Measurements from ENCODE around the gene RPS6KL1.
A peak's percentile ranks its signal among the peaks of the same experiment; 100 is the strongest.

Gene RPS6KL1

DNA sequence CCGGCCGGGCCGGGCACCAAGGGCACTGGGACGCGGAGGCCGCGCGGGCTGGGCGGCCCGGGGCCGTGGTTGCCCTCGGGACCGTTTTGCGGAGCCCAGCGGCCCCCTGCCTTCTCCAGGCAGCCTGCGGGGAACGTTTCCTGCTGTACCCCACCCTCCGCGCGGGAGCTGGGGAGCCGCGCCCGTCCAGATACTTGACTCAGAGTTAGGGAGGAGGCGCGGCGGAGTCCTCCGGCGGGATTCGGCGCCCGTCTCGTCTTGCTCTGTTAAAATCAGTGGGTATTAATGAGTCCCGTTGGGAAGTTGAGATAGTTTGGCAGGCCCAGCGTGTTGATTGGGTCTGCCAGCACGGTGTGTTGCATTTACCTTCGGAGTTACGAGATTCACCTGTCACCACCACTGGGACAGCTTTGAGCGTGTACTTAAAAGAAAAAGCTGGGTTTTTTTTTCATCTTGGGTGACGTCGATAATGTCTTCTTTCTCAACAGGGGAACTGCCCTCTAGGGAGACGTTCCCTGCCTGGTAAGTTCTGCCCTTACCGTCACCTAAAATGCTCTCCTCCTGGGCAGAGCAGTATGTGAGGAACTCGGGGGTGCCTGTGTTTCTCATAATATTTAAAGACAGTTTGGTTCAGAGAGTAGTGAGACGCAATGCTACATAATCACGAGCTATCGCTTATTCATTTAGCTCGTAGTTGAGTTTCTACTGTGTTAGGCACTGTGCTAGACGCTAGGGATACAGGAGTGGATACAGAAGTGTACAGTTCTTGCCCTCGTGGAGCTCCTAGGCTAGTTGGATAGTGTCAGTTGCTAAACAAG, 40.7 kb downstream of the RPS6KL1 start:
- DNase-seq: no peak

DNA sequence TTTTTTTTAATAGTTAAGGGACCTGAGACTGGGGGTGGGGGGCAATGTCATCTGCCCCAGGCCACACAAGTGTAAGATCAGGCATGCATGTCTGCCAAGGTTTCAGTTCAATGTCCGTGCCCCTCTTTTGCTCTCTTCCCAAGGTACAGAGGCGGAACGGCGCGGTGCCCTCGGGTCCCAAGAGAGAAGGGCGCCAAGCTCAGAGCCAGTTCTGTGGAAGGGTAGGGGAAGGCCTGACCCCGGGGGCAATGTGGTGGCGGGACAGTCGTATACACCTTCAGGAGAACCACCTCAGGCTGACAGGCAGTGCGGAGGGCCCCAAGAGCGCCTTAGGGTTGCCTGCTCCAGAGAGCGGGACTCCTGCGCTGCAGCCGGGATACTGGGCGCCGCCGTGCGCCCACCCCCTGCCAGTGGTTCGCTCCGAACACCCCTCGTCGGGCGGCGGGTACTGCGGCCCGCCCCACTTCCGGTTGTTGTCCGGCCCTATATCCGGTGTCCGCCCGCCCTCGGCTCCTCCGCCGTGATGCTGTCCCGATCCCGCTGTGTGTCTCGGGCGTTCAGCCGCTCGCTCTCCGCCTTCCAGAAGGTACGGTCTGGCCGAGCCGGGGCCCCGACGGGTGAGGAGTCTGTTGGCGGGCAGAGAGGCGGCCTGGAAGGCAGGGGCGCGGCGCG, 41.5 kb downstream of the RPS6KL1 start, which contains the start of gene DLST:
Gene DLST, plus strand, starts transcription at position 486 of the 672 bp plus-strand sequence. Its CDS starts 38 bp downstream, at position 524.
- DNase-seq: peak; percentile 92

DNA sequence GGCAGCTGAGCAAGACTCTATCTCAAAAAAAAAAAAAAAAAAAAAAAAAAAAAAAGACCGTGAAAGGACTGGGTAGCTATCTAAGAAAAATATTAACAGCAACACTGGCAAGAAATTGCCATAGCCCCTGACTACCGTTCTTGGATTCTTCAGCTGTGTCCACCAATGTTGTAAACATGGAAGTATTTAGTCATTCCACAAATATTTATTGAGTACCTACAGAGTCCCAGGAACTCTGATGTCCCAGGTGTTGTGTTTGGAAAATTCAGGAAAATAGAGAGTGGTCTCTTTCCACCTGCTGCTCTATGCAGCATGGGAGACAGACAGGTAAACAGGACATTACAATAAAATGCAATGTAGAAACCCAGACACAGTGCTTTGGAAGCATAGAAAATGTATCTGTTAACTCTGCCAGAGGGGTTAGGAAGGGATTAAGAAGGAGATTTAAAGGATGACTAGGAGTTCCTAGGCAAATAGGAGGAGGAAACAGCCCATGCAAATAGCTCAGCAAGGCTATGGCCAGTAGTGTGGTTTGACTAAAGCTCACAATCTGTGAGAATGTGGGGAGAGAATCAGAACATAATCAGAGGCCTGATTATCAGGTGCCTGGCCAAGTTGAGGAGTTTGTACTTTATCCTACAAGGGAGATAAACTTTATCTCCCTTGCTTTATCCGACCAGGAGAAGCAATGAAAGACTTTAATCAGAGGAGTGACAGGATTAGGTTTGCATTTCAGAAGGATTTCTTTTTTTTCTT, 43.5 kb downstream of the RPS6KL1 start:
- no peak for DNase-seq

GRCh38 chr14:74875941-74876913, 46.8 kb downstream of the RPS6KL1 start, which contains the start of gene PROX2:
Gene PROX2, minus strand, starts transcription at chr14:74876145. Its CDS starts 12,311 bp downstream, at chr14:74863834.
- DNase-seq: no peak

DNA sequence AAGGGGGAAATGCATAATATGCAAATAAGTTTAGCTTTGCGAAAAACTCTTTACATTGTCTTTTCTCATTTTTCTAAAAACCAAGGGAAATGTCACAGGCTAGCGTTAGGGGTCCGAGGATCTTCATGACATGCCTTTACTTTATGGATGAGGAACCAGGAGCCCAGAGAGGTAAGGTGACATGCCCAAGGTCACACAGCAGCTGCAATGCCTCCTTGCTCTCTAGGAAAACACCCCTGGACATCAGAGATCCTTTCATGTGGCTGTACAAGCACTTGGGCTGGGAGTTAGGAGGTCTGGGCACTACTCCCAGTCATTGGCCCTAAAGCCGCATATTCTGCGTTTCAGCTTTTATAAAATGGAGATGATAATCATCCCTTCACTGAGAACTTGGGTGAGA, 47.9 kb downstream of the RPS6KL1 start:
- no peak for DNase-seq

GRCh38 chr14:74871819-74872218, 51.2 kb downstream of the RPS6KL1 start:
- DNase-seq: no peak

GRCh38 chr14:74868739-74869138, 54.3 kb downstream of the RPS6KL1 start:
- DNase-seq: no peak

DNA sequence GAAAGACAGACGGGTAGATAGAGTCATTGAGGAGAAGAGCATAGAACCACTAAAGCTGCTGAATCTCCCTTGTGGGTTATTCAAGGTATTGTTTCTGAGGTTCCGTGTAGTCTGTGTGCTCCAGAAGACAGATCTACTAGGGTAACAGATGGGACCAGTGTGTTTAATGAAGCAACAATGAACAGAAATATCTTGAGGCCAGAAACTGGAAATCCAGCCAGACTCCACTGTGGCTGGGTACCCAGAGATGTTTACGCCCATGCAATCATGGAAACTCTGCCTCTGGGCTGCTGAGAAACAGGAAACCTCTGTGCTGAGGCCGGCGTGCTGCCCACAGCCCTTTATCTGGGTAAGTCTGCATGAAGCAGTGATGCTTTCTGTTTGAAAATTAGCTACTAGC, 55.4 kb downstream of the RPS6KL1 start:
- peak; percentile 49 for DNase-seq

GRCh38 chr14:74866708-74867389, 56.2 kb downstream of the RPS6KL1 start:
- no peak for DNase-seq

GRCh38 chr14:74865156-74865555, 57.9 kb downstream of the RPS6KL1 start:
- DNase-seq: no peak

DNA sequence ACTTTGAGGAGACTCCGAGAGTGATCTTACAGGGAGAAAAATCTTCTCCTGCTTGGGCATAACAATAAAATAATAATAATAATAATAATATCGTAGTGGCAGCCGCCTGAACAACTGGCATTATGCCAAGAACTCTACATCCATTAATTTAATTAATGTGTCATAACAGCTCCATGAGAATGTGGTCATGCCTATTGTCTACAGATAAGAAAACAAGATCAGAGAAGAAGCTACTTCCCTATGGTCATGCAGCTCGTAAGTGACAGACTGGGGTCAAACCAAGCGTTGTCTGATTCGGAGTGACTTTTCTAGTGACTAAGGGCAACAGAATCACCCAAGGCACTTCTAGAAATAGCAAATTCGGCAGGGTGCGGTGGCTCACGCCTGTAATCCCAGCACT, 58.9 kb downstream of the RPS6KL1 start:
- no peak for DNase-seq

DNA sequence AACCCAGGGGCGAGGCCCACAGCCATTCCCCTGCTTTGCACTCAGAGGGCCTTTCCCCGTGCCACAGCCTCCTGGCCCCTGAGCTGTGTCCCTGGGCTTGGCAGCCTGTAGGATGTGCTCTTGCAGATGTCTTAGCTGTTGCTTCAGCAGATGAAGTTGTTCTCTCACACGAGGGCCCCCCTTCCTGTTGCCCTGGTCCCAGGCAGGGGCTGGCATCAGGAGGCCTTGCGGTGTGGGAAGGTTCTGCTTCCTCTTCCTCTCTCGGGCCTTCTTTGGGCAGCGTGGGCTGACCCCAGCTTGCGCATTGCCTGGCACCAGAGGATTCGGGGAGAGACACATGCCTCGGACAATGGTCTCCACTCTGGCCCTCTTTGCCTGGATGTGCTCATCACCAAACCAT, 59.8 kb downstream of the RPS6KL1 start:
- DNase-seq: no peak

DNA sequence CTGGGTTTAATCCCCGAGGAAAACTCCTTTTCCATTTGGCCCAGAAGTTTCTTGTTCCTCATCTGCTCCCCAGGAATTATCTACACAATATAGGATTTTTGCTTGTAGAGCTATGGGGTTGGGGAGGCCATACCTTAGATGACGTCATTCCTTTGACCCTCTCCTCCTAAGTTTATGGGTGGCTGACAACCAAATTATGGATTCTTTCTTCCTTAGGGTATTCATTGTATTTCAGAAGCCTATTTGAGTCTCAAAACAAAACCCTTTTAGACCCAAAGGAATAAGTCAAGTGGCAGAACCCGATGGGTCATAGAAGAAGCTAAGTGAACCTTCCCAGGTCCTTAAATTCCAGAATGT, 61.3 kb downstream of the RPS6KL1 start:
- DNase-seq: no peak

GRCh38 chr14:74860899-74861733, 61.9 kb downstream of the RPS6KL1 start:
- peak; percentile 89 for DNase-seq

DNA sequence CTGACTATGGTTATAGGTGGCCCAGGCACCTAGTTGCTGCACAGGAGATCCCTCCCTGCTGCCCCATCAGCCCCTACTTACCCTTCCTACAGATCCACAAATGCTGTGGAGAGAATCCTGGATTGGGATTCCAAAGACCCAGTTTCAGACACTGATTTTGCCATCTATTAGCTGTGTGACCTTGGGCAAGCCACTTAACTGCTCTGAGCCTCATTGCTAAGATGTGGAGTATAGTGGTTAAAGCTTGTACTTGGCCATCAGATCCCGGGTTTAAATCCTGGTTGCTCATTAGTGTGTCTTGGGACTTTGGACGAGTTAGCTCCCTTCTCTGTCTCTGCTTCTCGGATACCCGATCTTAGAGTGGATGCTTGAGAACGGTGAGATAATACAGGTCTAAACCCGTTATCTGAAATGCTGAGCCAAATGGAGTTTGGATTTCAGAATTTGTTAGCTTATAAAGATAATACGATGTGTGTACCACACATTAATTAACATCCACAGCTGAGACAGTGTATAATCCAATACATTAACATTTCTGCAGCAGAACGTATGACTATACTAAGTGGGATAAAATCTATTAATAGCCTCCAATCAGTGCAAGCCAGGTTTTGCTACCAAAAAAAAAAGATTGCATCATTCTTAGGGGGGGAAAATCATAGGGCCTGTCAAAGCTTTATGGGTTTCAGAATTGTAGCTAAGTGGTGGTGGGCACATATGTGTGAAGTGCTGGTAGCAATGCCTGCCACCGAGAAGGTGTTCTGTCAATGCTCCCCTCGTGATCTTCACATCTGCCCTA, 63.1 kb downstream of the RPS6KL1 start:
- DNase-seq: no peak

GRCh38 chr14:74858022-74858421, 65.0 kb downstream of the RPS6KL1 start:
- DNase-seq: no peak

- DNase-seq: no peak
Observed at GRCh38 chr14:74856366-74856765, 66.7 kb downstream of the RPS6KL1 start.

DNA sequence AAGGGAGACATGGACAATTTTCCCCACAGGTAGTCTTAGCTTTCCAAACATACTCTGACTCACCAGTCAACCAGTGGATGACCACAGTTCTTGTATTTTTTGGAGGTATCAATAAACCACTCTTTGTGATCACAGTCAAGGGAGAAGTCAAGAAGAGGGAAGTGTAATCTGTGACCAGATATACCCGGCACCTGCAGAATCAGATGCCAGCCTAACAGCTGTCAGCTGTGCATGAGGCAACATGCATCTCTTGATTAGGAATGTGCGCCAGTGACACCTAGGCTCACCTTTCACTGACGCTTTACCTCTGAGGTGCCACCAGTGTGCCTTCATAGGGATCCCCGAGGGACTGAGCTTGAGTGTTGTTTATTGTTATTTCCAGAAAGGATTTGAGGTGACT, 67.1 kb downstream of the RPS6KL1 start:
- DNase-seq: no peak

DNA sequence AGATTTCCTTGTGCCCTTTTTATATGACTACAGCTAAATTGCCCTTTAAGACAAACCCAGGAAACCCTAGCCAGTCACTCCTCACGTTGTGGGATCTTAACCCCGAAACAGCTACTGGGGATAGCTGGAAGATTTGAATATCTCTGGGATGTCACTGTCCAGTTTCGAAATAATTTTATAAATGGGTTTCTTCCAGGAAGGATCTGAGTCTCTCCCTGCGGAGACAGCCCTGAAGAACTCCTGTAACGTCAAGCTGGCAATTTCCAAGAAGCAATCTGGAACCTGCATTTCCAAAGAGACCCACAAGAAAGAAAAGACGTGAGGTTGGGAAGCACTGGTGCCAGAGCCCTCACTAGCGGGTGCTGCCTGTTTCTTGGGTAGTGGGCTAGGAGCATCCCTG, 68.0 kb downstream of the RPS6KL1 start:
- DNase-seq: no peak

Measured in right hindlimb (tissue), 1 donor.